ENCODE measurements around the gene CPEB1. TPM values are rescaled to one million over a fixed set of nuclear protein-coding genes. Genes with fewer than 3 reads are reported as not detected.

Gene CPEB1
- total and polyA plus RNA-seq, 2 donors (not counting 1 experiment from before 2014, with no cell fraction given): 0.19 to 0.62 TPM

DNA sequence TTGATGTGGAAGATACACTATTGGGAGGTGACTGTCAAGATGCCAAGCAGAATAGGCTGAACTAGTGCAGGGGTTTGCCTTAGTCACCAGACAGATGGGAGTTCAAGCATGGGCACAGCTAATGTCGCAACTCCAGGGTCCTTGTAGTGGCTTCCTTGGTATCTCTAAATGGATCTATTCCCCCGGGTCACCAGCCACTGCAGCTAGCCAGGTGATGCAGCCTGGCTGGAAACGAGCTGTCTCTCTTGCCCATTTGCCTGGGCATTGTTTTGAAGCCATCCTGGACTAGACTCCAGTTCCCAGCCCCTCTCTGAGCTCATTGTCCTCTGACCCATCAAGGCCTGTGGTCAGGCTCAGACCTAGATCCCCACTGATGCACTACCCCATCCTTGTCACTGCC is 8.4 kb upstream of the CPEB1 start:
- intact Hi-C loops (cut with micrococcal nuclease): no loop called here
- H3K9ac ChIP-seq (ENCODE audit: low read length): no peak overlapping the region
- no peaks in the 10 kb centered on the region for H3K9me3 ChIP-seq (ENCODE audit: control extremely low read depth in 1 of 3, control insufficient read depth in 2 of 3, insufficient read depth in 1 of 3, low read length in 2 of 3)
- ChIA-PET CTCF (no interaction called here), POLR2A (no interaction called here)
- H3K27me3 ChIP-seq (replicated peaks in 1 of 4; ENCODE audit: control extremely low read depth in 1 of 4, control insufficient read depth in 3 of 4, insufficient read depth in 4 of 4, low read length in 3 of 4): peaks cover 0 to 7% (median 0%) of the 10 kb centered on the region in 4 experiments
- H3K4me3 ChIP-seq (ENCODE audit: control extremely low read depth in 1 of 5, extremely low read depth in 1 of 5, insufficient read depth in 1 of 5, low read depth in 2 of 5, low read length in 4 of 5): no peak overlapping the region
- no peak overlapping the region for H2AFZ ChIP-seq (ENCODE audit: insufficient read depth, low read depth, low read length, poor library complexity, severe bottlenecking)
- H4K20me1 ChIP-seq (ENCODE audit: control insufficient read depth, insufficient read depth, low read length, poor library complexity, severe bottlenecking): no peaks in the 10 kb centered on the region
- no peaks in the 10 kb centered on the region for H3K36me3 ChIP-seq (replicated peaks in 1 of 2; ENCODE audit: control extremely low read depth in 1 of 2, control insufficient read depth in 1 of 2, extremely low read depth in 1 of 2, insufficient read depth in 2 of 2, low read length in 1 of 2)
- no peaks in the 10 kb centered on the region for H3K79me2 ChIP-seq (ENCODE audit: control insufficient read depth, insufficient read depth, low read length)
- no peaks in the 10 kb centered on the region for H3K9me3 Mint-ChIP-seq (ENCODE audit: insufficient read depth)
- no peak overlapping the region for H3K27ac ChIP-seq (ENCODE audit: low read length in 2 of 2)
- H3K27ac Mint-ChIP-seq: no peak overlapping the region
- no peak for DNase-seq
- peaks cover 35% of the 10 kb centered on the region for H3K27me3 Mint-ChIP-seq
- TF ChIP-seq, protein P1, sequence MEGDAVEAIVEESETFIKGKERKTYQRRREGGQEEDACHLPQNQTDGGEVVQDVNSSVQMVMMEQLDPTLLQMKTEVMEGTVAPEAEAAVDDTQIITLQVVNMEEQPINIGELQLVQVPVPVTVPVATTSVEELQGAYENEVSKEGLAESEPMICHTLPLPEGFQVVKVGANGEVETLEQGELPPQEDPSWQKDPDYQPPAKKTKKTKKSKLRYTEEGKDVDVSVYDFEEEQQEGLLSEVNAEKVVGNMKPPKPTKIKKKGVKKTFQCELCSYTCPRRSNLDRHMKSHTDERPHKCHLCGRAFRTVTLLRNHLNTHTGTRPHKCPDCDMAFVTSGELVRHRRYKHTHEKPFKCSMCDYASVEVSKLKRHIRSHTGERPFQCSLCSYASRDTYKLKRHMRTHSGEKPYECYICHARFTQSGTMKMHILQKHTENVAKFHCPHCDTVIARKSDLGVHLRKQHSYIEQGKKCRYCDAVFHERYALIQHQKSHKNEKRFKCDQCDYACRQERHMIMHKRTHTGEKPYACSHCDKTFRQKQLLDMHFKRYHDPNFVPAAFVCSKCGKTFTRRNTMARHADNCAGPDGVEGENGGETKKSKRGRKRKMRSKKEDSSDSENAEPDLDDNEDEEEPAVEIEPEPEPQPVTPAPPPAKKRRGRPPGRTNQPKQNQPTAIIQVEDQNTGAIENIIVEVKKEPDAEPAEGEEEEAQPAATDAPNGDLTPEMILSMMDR (IDR thresholded peaks at IDR 0.05): no peak
- TF ChIP-seq EZH2 (IDR thresholded peaks at IDR 0.05; ENCODE audit: borderline replicate concordance, insufficient read depth, low read depth, low read length, poor library complexity, severe bottlenecking): no peak
- 75% methylated on average over 3 of the region's 3 CpGs for WGBS (ENCODE audit: insufficient coverage)
- H3K4me1 ChIP-seq (ENCODE audit: control insufficient read depth in 2 of 2, insufficient read depth in 2 of 2, low read length in 2 of 2): no peaks in the 10 kb centered on the region
- no peak for ATAC-seq (ENCODE audit: low read depth)
- no peak overlapping the region for H3K4me3 Mint-ChIP-seq
- H3K4me1 Mint-ChIP-seq: no peaks in the 10 kb centered on the region
- H3K4me2 ChIP-seq (replicated peaks; ENCODE audit: low read depth, low read length, poor library complexity, severe bottlenecking): no peak overlapping the region

DNA sequence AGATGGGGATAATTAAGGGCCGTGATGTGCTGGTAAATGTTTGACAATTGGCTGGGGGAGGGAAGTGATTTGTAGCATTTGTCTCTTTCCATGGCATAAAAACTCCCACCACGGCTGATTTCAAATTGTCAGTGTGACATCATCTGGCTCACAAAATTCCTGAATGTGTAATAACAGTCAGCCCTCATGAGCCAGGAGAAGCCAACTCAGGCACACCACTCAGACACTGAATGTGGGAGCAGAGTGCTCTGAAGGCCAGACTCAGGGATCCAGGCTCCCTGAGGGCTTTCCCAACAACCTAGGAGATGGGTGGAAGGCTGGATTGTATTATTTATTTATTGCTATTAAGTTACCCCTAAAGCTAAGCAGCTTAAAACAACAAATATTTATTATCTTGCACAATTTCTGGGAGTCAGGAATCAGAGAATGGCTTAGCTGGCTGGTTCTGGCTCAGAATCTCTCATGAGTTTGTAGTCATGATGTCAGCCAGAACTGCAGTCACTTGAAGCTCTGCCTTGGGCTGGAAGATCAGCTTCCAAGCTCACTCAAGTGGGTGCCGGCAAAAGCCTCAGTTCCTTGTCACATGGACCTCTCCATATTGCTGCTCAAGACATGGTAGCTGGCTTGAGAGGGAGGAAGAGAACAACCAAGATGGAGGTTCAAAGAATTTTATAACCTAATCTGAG is 6.5 kb upstream of the CPEB1 start:
- no peak for ATAC-seq (ENCODE audit: low read depth)
- Histone ChIP-seq H3K9me3 (ENCODE audit: control extremely low read depth in 1 of 3, control insufficient read depth in 2 of 3, insufficient read depth in 1 of 3, low read length in 2 of 3) (peaks cover 0 to under 1% (median 0%) of the 10 kb centered on the region in 3 donors), H3K4me2 (replicated peaks; ENCODE audit: low read depth, low read length, poor library complexity, severe bottlenecking) (no peak overlapping the region), H4K20me1 (ENCODE audit: control insufficient read depth, insufficient read depth, low read length, poor library complexity, severe bottlenecking) (no peaks in the 10 kb centered on the region), H3K27me3 (replicated peaks in 1 of 4; ENCODE audit: control extremely low read depth in 1 of 4, control insufficient read depth in 3 of 4, insufficient read depth in 4 of 4, low read length in 3 of 4) (peaks cover 0 to 21% (median 2%) of the 10 kb centered on the region in 4 experiments), H3K4me1 (ENCODE audit: control insufficient read depth in 2 of 2, insufficient read depth in 2 of 2, low read length in 2 of 2) (no peaks in the 10 kb centered on the region), H3K36me3 (replicated peaks in 1 of 2; ENCODE audit: control extremely low read depth in 1 of 2, control insufficient read depth in 1 of 2, extremely low read depth in 1 of 2, insufficient read depth in 2 of 2, low read length in 1 of 2) (no peaks in the 10 kb centered on the region), H3K79me2 (ENCODE audit: control insufficient read depth, insufficient read depth, low read length) (no peaks in the 10 kb centered on the region), H3K9ac (ENCODE audit: low read length) (no peak overlapping the region), H2AFZ (ENCODE audit: insufficient read depth, low read depth, low read length, poor library complexity, severe bottlenecking) (no peak overlapping the region), H3K27ac (ENCODE audit: low read length in 2 of 2) (no peak overlapping the region), H3K4me3 (ENCODE audit: control extremely low read depth in 1 of 5, extremely low read depth in 1 of 5, insufficient read depth in 1 of 5, low read depth in 2 of 5, low read length in 4 of 5) (no peak overlapping the region)
- 100% methylated on average over 1 of the region's 3 CpGs for WGBS (ENCODE audit: insufficient coverage)
- Mint-ChIP-seq H3K4me3 (no peak overlapping the region), H3K27me3 (peaks cover 45% of the 10 kb centered on the region), H3K9me3 (ENCODE audit: insufficient read depth) (no peaks in the 10 kb centered on the region), H3K27ac (no peak overlapping the region), H3K4me1 (peaks cover 3% of the 10 kb centered on the region)
- CTCF ChIA-PET: interaction anchor here (1.2 kb wide), 1 partner anchor 8 kb away, joined by 4 read pairs; no protein-coding TSS in a partner anchor
- intact Hi-C loops (cut with micrococcal nuclease): no loop called here
- POLR2A ChIA-PET: no interaction called here
- TF ChIP-seq, protein P1 (IDR thresholded peaks at IDR 0.05): no peak
- TF ChIP-seq EZH2 (IDR thresholded peaks at IDR 0.05; ENCODE audit: borderline replicate concordance, insufficient read depth, low read depth, low read length, poor library complexity, severe bottlenecking): no peak
- DNase-seq: no peak

Measured in B cell (primary cell).